Keratinocyte (primary cell): Measurements from ENCODE around the gene KCNQ2. TPM values are rescaled to one million over a fixed set of nuclear protein-coding genes. Genes with fewer than 3 reads are reported as not detected.

Source experiments
- DNase-seq: peaks from one replicate; pipeline ENCODE4 v3.0.0-alpha.2; 2011; ENCODE audit warnings: low read depth, missing footprints, low spot score
- FAIRE-seq: peaks from 2 replicates; lab custom pipeline; 2011; peaks lifted over from hg19 to GRCh38; lab: Jason Lieb, UNC
- H2AFZ ChIP-seq: 2 replicates; pipeline ENCODE4 v1.6.0; 2012; ENCODE audit warnings: low read length, control low read depth, inconsistent platforms; ENCODE audit not compliant: control insufficient read depth
- H3K27ac ChIP-seq: 2 replicates; pipeline ENCODE4 v1.5.1; 2011; ENCODE audit warnings: low read length; ENCODE audit not compliant: control insufficient read depth, insufficient read depth
- H3K27me3 ChIP-seq: 3 replicates; pipeline ENCODE4 v1.6.0; 2011; ENCODE audit warnings: low read length; ENCODE audit not compliant: control insufficient read depth, insufficient read depth; ENCODE audit errors: extremely low read depth
- H3K36me3 ChIP-seq, 2 experiments: 2 replicates in 1 of 2; 3 replicates in 1 of 2; pipeline ENCODE4 v1.5.1; 2011; ENCODE audit warnings: low read length in 2 of 2, mild to moderate bottlenecking in 1 of 2; ENCODE audit not compliant: control insufficient read depth in 2 of 2, insufficient read depth in 2 of 2; ENCODE audit errors: extremely low read depth in 1 of 2
- H3K4me1 ChIP-seq: 3 replicates; pipeline ENCODE4 v1.5.1; 2011; ENCODE audit warnings: low read length; ENCODE audit not compliant: control insufficient read depth, insufficient read depth; ENCODE audit errors: extremely low read depth
- H3K4me2 ChIP-seq: 3 replicates; pipeline ENCODE4 v1.6.0; 2011; ENCODE audit warnings: low read depth, low read length; ENCODE audit not compliant: control insufficient read depth, insufficient read depth; ENCODE audit errors: extremely low read depth
- H3K4me3 ChIP-seq, 3 experiments: fragments of 200-600 bp in 1 of 3; sonication (generic) in 1 of 3; 2 replicates in 2 of 3; 3 replicates in 1 of 3; pipeline ENCODE4 v1.5.1; 2011 to 2016; ENCODE audit warnings: low read length in 3 of 3, mild to moderate bottlenecking in 3 of 3, control low read depth in 2 of 3, inconsistent platforms in 1 of 3, low read depth in 1 of 3, mixed read lengths in 1 of 3, mixed run types in 1 of 3, moderate library complexity in 1 of 3; ENCODE audit not compliant: control insufficient read depth in 2 of 3, insufficient read depth in 2 of 3; ENCODE audit errors: extremely low read depth in 1 of 3
- H3K79me2 ChIP-seq: 2 replicates; pipeline ENCODE4 v1.6.0; 2012; ENCODE audit warnings: low read length; ENCODE audit not compliant: control insufficient read depth, insufficient read depth
- H3K9ac ChIP-seq: 3 replicates; pipeline ENCODE4 v1.6.0; 2011; ENCODE audit warnings: low read length; ENCODE audit not compliant: control insufficient read depth, insufficient read depth; ENCODE audit errors: extremely low read depth
- H3K9me1 ChIP-seq: 3 replicates; pipeline ENCODE4 v1.6.0; 2011; ENCODE audit warnings: low read length; ENCODE audit not compliant: control insufficient read depth, insufficient read depth; ENCODE audit errors: extremely low read depth
- H3K9me3 ChIP-seq: 2 replicates; pipeline ENCODE4 v1.5.1; 2012; ENCODE audit warnings: low read depth, low read length; ENCODE audit not compliant: control insufficient read depth
- H4K20me1 ChIP-seq: 3 replicates; pipeline ENCODE4 v1.6.0; 2011; ENCODE audit warnings: low read length; ENCODE audit not compliant: control insufficient read depth, insufficient read depth; ENCODE audit errors: extremely low read depth
- EZH2 ChIP-seq: IDR thresholded peaks from one replicate; pipeline ENCODE4 v1.6.1; 2012; ENCODE audit warnings: inconsistent platforms, mild to moderate bottlenecking, low read length, moderate library complexity
- dilution Hi-C: fragments of 300-500 bp; cut with MboI; formaldehyde crosslinking; loops from one replicate; pipeline ENCODE4 v1.7.0; 2020; ENCODE audit warnings: low sequenced_read_pairs; ENCODE audit not compliant: extremely low pct_ligation_motif_present
- polyA plus RNA-seq, 5 experiments: library from polyadenylated mRNA; depleted of rRNA in 3 of 5; stranded (reverse) in 3 of 5; stranded (forward) in 1 of 5; unstranded in 1 of 5; fragments of >200 nt; gene quantifications; 1 replicate in 1 of 5; 2 replicates in 3 of 5; 3 replicates in 1 of 5; pipeline versions ENCODE4 v1.2.1 to v1.2.3, GENCODE V29; 2011 to 2012; ENCODE audit warnings: missing spikeins in 2 of 5, low read depth in 1 of 5, low replicate concordance in 1 of 5
- TF ChIP-seq, protein P1 (sequence below), 3 experiments: IDR thresholded peaks in 1 of 3; conservative IDR thresholded peaks in 1 of 3; optimal IDR thresholded peaks in 1 of 3; 2 replicates in 2 of 3; 3 replicates in 1 of 3; pipeline versions ENCODE3 to v1.5.1; 2011; ENCODE audit warnings: low read length in 3 of 3, mild to moderate bottlenecking in 3 of 3, moderate library complexity in 2 of 3, control low read depth in 1 of 3, inconsistent platforms in 1 of 3; ENCODE audit not compliant: insufficient read depth in 2 of 3; ENCODE audit errors: extremely low read depth in 1 of 3

Gene KCNQ2
- polyA plus RNA-seq, 1 donor (not counting 4 experiments of a cell fraction or from before 2014, with no cell fraction given): not detected

- no peak for TF ChIP-seq EZH2
- TF ChIP-seq, protein P1, sequence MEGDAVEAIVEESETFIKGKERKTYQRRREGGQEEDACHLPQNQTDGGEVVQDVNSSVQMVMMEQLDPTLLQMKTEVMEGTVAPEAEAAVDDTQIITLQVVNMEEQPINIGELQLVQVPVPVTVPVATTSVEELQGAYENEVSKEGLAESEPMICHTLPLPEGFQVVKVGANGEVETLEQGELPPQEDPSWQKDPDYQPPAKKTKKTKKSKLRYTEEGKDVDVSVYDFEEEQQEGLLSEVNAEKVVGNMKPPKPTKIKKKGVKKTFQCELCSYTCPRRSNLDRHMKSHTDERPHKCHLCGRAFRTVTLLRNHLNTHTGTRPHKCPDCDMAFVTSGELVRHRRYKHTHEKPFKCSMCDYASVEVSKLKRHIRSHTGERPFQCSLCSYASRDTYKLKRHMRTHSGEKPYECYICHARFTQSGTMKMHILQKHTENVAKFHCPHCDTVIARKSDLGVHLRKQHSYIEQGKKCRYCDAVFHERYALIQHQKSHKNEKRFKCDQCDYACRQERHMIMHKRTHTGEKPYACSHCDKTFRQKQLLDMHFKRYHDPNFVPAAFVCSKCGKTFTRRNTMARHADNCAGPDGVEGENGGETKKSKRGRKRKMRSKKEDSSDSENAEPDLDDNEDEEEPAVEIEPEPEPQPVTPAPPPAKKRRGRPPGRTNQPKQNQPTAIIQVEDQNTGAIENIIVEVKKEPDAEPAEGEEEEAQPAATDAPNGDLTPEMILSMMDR (optimal IDR thresholded peaks at IDR 0.05 in 1 of 3, IDR thresholded peaks at IDR 0.05 in 1 of 3, conservative IDR thresholded peaks at IDR 0.05 in 1 of 3; ENCODE audit: extremely low read depth in 1 of 3, insufficient read depth in 2 of 3, low read length in 3 of 3): no peak
- peaks cover 32% of the 10 kb centered on the region for H3K27me3 ChIP-seq
- FAIRE-seq: peak; percentile 61
These were observed 14.7 kb downstream of the KCNQ2 start for GRCh38 chr20:63457737-63458136.

GRCh38 chr20:63456429-63457284, 15.8 kb downstream of the KCNQ2 start:
- Histone ChIP-seq H3K4me1 (peaks cover 16% of the 10 kb centered on the region), H3K27me3 (peaks cover 28% of the 10 kb centered on the region), H3K79me2 (no peaks in the 10 kb centered on the region), H3K4me2 (no peak overlapping the region), H4K20me1 (peaks cover 6% of the 10 kb centered on the region), H3K4me3 (no peak overlapping the region), H2AFZ (no peak overlapping the region), H3K27ac (no peak overlapping the region), H3K9me1 (no peaks in the 10 kb centered on the region), H3K36me3 (no peaks in the 10 kb centered on the region), H3K9me3 (no peaks in the 10 kb centered on the region), H3K9ac (no peak overlapping the region)
- dilution Hi-C loops: no loop called here
- FAIRE-seq: no peak
- DNase-seq: no peak
- TF ChIP-seq EZH2: no peak
- TF ChIP-seq, protein P1 (optimal IDR thresholded peaks at IDR 0.05 in 1 of 3, IDR thresholded peaks at IDR 0.05 in 1 of 3, conservative IDR thresholded peaks at IDR 0.05 in 1 of 3; ENCODE audit: extremely low read depth in 1 of 3, insufficient read depth in 2 of 3, low read length in 3 of 3): no peak

More at GRCh38 chr20:63457737-63458136, 14.7 kb downstream of the KCNQ2 start:
- Histone ChIP-seq H3K27ac (no peak overlapping the region), H3K4me2 (peak overlapping the region; percentile 22), H3K4me3 (no peak overlapping the region), H3K36me3 (no peaks in the 10 kb centered on the region), H3K9me1 (no peaks in the 10 kb centered on the region), H2AFZ (no peak overlapping the region), H3K9ac (no peak overlapping the region), H3K4me1 (peaks cover 16% of the 10 kb centered on the region), H3K79me2 (no peaks in the 10 kb centered on the region), H3K9me3 (no peaks in the 10 kb centered on the region), H4K20me1 (peaks cover 6% of the 10 kb centered on the region)
- dilution Hi-C loops: no loop called here
- DNase-seq: peak; percentile 32
